HG03469 (cell line): ENCODE data around the gene LRRC37B.
"Not testable (repeated sequence)": the region's sequence is repeated elsewhere in the genome, so short reads cannot be mapped to it uniquely, and the experiment has no call there.

Experiments used
- ATAC-seq: cut with Tn5 transposase; IDR thresholded peaks from one replicate; pipeline ENCODE4 v1.9.1; 2021; ENCODE audit warnings: mild to moderate bottlenecking, moderate library complexity, moderate number of reproducible peaks; ENCODE audit not compliant: unreplicated experiment

LRRC37B gene

DNA sequence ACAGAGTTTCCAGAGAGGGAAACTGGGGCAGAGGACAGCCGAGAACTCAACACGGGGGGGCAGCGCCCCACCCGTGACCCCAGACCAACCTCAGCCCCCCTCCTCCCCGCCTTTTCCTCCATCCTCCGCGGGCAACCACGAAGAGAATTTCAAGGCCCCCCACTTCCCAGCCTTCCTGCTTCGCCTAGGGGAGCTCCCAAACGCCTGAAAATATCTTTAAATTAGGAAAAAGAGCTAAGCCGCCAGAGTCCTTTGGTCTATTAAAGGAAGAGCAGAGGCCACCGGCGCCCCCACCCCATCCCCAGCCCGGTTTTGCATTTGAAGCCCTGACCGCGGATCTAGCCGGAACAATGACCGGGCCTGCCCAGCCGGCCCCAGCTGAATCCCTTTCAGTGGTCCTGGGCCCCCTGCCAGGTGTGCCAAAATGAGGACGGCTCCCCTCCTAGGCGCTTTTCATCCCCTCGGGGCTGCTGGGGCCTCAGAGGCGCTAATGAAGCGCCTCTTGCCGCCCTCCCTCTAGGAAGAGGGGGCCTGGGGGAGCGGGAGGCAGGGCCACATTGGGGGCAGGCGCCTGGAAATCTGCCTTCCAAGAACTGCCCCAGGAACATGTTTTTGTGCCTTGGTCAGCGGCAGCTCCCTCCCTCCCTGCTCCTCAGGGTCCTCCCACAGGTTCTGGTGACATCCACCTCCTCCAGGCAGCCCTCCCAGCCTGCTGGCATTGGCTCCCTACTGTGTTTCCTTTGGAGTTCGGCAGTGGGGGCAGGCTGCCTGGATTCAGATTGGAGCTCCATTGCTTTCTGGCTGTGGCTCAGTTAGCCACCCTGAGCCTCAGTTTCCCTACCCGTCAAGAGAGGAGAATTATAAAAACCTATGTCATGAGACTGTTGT, 78.0 kb downstream of the LRRC37B start:
- not testable (repeated sequence) for ATAC-seq

- ATAC-seq: not testable (repeated sequence)
Observed at GRCh38 chr17:32086833-32087232, 79.7 kb downstream of the LRRC37B start.

- not testable (repeated sequence) for ATAC-seq
Observed at GRCh38 chr17:32092062-32092461, 84.9 kb downstream of the LRRC37B start.

GRCh38 chr17:32099686-32100085, 92.5 kb downstream of the LRRC37B start:
- ATAC-seq: no peak

- ATAC-seq: not testable (repeated sequence)
Observed at GRCh38 chr17:32100323-32100722, 93.1 kb downstream of the LRRC37B start.

DNA sequence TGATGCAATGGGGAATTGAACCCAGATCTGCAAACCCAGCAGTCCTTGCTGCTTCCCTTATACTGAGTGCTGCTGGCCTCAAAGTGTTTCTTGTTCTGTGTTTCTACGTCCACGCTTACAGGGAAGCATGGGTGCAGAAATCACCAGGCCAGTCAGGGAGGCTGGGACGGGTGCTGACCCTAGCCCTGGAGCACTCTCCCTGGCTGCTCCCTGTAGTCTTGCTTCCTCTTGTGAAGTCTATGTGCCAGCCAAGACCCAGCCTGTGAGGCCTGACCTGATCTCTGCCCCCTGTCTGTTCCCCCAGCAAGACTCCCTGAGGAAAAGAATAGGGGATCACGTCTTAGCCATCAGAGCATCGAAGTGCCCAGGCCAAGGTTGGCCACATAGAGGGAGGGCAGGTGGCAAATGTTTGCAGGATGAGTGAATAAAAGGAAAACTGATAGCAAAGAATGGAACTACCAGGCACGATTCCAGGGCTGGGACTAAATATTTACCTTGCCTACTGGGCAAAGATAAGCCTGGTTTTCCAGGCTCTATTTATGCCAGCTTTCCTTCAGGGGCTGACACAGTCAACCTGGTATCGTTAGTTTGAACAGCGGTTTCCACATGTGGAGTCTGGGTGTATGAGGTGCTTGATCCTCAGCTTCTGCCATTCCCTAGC, 93.9 kb downstream of the LRRC37B start:
- ATAC-seq: no peak

DNA sequence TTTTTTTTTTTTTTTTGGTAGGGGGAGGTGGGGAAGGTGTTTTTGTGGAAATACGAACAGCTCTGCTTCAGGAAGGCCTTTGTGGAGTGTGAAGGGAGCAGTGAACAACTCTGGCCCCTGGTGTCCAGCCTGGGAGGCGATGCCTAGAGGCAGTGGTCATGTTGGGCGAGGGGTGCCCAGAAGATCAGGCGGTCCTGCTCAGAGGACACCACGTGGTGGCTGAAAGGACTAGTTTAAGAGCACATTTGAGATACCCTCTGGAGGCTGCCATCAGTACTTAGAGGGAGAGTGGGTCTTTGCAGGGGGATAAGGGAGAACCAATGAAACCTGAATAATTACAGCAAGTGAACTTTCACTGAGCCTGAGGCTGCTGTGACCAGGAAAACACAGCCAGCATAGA, 95.0 kb downstream of the LRRC37B start:
- no peak for ATAC-seq

DNA sequence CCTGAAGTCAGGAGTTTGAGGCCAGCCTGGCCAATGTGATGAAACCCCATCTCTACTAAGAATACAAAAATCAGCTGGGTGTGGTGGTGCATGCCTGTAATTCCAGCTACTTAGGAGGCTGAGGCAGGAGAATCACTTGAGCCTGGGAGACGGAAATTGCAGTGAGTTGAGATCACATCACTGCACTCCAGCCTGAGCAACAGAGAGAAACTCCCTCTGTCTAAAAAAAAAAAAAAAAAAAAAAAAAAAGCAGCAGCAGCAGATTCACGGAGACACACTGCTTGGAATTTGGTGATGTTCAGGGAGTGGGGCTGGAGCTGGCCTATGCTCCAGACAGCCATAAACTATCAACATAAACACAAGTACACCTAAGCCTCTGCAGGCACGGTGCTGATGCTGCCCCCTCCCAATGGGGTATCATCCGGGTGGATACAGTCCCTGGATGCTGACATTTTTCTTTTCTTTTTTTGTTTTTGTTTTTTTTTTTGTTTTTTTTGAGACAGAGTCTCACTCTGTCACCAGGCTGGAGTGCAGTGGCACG, 95.5 kb downstream of the LRRC37B start:
- ATAC-seq: no peak
